Occipital lobe (tissue), 2 donors: ENCODE data around the gene DCAF15. TPM values are rescaled to one million over a fixed set of nuclear protein-coding genes. Genes with fewer than 3 reads are reported as not detected.
"Not testable (repeated sequence)": the region's sequence is repeated elsewhere in the genome, so short reads cannot be mapped to it uniquely, and the experiment has no call there.

Experiments used
- DNase-seq: peaks from one replicate; lab custom pipeline; 2025; lab: John Stamatoyannopoulos, UW
- total RNA-seq: library from RNA; depleted of rRNA; stranded (reverse); fragments of >200 nt; gene quantifications from one replicate; pipeline ENCODE4 v1.2.3, GENCODE V29; 2014

Gene DCAF15
- 10.1 TPM for total RNA-seq

GRCh38 chr19:13952154-13952930, at the start of gene DCAF15:
Gene DCAF15 (plus strand): TSS chr19:13952509. CDS start chr19:13952513, 4 bp downstream.
- DNase-seq: peak; percentile 99

- DNase-seq: no peak
These were observed 49.2 kb upstream of the DCAF15 start for GRCh38 chr19:13902993-13903555.

DNA sequence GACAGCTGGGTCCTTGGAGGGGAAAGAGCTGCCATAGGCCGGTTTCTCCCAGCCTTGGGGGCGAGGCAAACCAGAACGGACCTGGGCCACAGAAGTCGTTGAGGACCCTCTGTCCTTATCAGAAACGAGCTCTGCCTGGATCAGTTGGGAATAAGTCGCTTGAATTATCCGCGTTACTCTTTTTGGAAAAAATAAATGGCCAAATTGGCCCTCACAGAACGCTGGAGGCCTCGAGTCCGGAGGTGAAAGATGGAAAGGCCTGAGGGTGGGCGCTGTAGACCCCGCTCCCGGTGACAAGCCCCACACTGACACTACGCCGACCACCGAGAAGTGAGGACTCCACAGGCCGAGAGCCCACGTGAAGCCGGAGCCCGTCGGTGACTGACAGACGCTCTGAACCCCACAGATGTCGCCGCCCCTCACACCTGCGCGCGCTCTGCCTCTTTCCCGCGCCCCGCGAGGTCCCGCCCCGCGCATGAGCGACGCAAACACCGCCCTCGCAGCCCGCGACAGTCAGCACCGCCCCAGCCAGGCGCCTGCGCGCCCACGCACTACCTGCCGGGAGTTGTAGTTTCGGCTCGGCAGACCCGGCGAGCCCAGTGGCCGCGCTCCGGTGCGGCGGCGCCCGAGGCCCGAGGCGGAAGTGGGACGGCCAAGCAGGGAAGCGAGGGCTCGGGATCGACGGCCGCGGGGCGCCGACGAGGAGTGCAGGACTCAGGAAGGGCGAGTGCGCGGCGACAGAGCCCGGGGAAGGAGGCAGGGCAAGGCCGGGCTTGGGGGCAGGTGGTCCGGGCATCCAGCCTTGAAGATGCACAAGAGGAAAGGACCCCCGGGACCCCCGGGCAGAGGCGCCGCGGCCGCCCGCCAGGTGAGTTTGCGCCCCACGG, 46.4 kb upstream of the DCAF15 start, which contains the start of the genes BRME1 and CC2D1A:
Gene BRME1 (minus strand): TSS at position 484 of the 887 bp plus-strand sequence. CDS start 1,225 bp downstream, outside the sequence.
Gene CC2D1A (plus strand): TSS at position 568 of the 887 bp plus-strand sequence. CDS start 241 bp downstream, at position 809.
- DNase-seq: peak; percentile 90

GRCh38 chr19:13906521-13906904, 45.8 kb upstream of the DCAF15 start:
- DNase-seq: no peak

DNA sequence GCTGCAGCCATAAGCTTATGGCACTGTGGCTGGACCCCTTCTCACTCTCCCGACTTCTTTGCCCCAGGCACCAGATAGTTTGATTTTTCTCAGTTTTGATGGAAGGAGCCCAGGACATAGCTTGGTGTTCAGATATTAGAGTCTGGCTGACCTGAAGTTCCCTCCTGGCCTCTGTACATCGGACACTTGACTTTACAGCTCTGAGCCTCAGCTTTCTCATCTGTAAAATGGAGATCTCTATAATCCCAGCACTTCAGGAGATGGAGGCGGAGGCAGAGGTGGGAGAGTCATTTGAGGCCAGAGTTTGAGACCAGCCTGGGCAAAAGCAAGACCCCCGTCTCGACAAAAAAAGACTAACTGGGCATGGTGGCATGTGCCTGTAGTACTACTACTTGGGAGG, 45.4 kb upstream of the DCAF15 start:
- no peak for DNase-seq

DNA sequence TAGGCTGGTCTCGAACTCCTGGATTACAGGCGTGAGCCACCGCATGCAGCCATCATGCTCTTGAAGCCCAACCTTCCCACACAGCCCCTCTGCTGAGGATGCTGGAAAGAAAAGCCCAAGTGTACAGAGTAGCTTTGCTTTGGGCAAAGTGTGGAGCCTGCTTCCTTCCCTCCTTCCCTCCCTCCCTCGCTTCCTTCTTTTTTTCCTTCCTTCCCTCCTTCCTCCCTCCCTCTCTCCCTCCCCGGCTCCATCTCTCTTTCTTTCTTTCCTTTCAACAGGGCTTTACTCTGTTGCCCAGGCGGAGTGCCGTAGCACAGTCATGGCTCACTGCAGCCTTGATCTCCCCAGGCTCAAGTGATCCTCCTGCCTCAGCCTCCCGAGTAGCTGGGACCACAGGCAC, 43.6 kb upstream of the DCAF15 start:
- no peak for DNase-seq

GRCh38 chr19:13909430-13909829, 42.9 kb upstream of the DCAF15 start:
- no peak for DNase-seq

GRCh38 chr19:13913352-13913751, 39.0 kb upstream of the DCAF15 start:
- no peak for DNase-seq

- DNase-seq: no peak
These were observed 37.5 kb upstream of the DCAF15 start for GRCh38 chr19:13914777-13915176.

- no peak for DNase-seq
These were observed 34.4 kb upstream of the DCAF15 start for GRCh38 chr19:13917888-13918406.

DNA sequence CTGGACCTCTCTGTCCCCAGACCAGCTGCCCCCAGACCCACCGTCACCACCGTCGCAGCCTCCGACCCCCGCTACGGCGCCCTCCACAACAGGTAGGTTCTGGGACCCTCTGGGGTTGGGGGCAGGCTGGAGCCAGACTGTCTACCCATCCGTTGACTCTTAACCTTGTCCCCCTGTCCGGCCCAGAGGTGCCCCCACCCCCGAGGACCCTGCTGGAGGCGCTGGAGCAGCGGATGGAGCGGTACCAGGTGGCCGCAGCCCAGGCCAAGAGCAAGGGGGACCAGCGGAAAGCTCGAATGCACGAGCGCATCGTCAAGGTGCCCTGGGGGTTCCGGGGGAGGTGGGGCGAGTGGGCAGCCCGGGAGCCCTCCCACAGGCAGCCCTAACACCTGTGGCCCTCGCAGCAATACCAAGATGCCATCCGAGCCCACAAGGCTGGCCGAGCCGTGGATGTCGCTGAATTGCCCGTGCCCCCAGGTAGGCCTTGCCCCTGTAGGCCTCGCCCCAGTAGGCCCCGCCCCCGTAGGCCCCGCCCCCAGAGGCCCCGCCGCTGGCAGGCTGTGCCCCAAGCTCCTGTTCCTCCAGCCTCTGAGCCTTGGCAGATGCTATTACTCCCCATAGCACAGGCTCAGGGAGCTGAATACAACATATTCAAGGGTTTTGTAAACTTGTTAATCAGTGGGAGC, 33.4 kb upstream of the DCAF15 start:
- no peak for DNase-seq

GRCh38 chr19:13920524-13920923, 31.8 kb upstream of the DCAF15 start:
- DNase-seq: no peak

DNA sequence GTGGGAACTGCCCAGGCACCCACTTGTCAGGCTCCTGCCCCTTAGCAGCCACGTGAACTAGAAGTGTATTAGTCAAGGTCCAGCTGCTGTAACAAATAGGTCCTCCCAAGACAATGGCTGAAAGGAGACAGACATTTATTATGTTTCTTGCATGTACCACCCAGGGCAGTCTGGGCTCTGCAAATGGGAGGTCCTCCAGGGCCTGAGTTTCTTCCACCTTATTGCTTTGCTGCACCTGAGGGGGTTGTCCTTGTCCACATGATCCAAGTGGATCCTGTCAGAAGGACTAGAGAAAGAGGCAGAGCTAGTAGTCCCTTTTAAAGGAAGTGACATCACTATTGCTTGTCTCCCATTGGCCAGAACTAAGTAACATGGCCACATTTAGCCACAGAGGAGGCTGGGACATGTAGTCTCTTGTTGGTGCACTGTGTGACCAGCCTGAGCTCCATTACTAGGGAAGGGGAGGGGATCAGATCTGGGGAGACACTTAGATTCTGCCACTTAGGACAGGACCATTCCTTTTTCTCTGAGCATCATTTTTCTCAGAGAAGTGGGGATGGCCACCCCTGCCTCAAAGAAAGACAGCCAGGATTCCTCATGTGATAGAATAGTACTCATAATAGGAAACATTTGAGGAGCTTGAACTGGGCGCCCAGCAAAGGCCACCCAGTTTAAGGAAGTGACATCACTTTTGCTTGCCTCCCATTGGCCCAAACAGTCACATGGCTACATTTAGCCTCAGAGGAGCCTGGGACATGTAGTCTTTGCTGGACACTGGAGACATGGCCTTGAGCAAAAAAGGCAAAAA, 31.2 kb upstream of the DCAF15 start:
- no peak for DNase-seq

GRCh38 chr19:13922118-13922517, 30.2 kb upstream of the DCAF15 start:
- DNase-seq: not testable (repeated sequence)

DNA sequence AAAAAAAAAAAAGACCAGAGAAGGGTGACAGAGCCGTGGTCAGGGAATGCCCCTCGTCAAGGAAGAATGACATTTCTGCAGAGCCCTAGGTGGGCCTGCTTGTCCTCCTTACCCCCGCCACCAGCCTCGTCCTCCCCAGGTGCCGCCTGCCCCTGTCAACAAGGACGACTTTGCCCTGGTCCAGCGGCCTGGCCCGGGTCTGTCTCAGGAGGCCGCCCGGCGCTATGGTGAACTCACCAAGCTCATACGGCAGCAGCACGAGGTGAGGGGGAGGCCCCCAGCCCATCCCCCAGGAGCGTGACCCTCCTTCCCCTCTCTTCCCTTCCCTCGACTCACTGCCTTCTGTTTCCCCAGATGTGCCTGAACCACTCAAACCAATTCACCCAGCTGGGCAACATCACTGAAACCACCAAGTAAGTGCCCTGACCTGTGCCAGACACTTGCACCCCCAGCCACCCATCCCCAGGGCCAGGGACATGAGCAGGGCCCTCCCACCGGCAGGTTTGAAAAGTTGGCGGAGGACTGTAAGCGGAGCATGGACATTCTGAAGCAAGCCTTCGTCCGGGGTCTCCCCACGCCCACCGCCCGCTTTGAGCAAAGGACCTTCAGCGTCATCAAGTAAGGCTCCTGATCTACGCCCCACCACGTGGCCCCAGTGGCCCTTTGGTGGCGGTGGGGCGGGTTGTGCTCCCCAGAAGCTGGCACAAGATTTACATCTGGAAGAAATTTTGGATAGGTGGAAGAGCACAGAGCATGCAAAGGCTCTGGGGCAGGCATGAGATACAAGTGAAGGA, 28.9 kb upstream of the DCAF15 start:
- no peak for DNase-seq

GRCh38 chr19:13926010-13926409, 26.3 kb upstream of the DCAF15 start:
- no peak for DNase-seq

- DNase-seq: no peak
These were observed 25.6 kb upstream of the DCAF15 start for GRCh38 chr19:13926715-13927114.

DNA sequence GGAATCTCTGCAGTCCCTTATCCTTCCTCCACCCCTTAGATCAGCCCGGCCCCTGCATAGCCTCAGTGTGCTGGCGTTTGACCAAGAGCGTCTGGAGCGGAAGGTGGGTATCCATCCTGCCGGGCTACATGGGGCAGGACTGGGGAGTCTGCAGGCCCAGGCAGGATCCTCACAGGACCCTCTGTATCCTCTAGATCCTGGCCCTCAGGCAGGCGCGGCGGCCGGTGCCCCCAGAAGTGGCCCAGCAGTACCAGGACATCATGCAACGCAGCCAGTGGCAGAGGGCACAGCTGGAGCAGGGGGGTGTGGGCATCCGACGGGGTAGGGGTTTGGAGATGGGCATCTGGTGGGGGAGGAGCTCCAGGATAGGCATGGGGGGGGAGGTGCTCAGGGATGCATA, 23.0 kb upstream of the DCAF15 start:
- DNase-seq: no peak

DNA sequence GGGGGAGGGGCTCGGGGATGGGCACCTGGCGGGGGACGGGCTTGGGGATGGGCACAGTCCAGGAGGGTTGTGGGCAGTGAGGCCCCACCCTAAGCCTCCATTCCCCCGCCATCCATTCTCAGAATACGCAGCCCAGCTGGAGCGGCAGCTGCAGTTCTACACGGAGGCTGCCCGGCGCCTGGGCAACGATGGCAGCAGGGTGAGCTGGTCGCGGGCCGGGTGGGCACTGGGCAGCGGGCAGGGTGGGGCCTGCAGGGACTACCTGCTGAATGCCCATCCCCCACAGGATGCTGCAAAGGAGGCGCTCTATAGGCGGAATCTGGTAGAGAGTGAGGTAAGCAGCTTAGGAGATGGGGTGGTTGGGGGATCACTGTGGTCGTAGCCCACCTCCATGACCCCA, 22.4 kb upstream of the DCAF15 start:
- DNase-seq: no peak
